ENCODE measurements around the gene METTL9. TPM values are rescaled to one million over a fixed set of nuclear protein-coding genes. Genes with fewer than 3 reads are reported as not detected.

METTL9 gene
- total and polyA plus RNA-seq, 2 of the 13 experiments (the other 11 are each of a cell fraction or from before 2014, with no cell fraction given): 123 to 204 TPM

- TF ChIP-seq, protein P1, sequence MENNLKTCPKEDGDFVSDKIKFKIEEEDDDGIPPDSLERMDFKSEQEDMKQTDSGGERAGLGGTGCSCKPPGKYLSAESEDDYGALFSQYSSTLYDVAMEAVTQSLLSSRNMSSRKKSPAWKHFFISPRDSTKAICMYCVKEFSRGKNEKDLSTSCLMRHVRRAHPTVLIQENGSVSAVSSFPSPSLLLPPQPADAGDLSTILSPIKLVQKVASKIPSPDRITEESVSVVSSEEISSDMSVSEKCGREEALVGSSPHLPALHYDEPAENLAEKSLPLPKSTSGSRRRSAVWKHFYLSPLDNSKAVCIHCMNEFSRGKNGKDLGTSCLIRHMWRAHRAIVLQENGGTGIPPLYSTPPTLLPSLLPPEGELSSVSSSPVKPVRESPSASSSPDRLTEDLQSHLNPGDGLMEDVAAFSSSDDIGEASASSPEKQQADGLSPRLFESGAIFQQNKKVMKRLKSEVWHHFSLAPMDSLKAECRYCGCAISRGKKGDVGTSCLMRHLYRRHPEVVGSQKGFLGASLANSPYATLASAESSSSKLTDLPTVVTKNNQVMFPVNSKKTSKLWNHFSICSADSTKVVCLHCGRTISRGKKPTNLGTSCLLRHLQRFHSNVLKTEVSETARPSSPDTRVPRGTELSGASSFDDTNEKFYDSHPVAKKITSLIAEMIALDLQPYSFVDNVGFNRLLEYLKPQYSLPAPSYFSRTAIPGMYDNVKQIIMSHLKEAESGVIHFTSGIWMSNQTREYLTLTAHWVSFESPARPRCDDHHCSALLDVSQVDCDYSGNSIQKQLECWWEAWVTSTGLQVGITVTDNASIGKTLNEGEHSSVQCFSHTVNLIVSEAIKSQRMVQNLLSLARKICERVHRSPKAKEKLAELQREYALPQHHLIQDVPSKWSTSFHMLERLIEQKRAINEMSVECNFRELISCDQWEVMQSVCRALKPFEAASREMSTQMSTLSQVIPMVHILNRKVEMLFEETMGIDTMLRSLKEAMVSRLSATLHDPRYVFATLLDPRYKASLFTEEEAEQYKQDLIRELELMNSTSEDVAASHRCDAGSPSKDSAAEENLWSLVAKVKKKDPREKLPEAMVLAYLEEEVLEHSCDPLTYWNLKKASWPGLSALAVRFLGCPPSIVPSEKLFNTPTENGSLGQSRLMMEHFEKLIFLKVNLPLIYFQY (CRISPR knock-in tag; IDR thresholded peaks at IDR 0.05; ENCODE audit: borderline replicate concordance): no peak
- TF ChIP-seq BRCA1 (CRISPR knock-in tag; IDR thresholded peaks at IDR 0.05) (no peak), THRA (CRISPR knock-in tag; IDR thresholded peaks at IDR 0.05; ENCODE audit: borderline replicate concordance) (no peak), GTF2F1 (IDR thresholded peaks at IDR 0.05; ENCODE audit: low read length) (no peak), ZMAT5 (CRISPR knock-in tag; IDR thresholded peaks at IDR 0.05; ENCODE audit: borderline replicate concordance, low read depth) (no peak), KLF16 (CRISPR knock-in tag; IDR thresholded peaks at IDR 0.05) (no peak), ZNF431 (CRISPR knock-in tag; IDR thresholded peaks at IDR 0.05; ENCODE audit: borderline replicate concordance, low read depth) (no peak), ZNF274 (CRISPR knock-in tag; IDR thresholded peaks at IDR 0.05) (no peak), ELF3 (CRISPR knock-in tag; IDR thresholded peaks at IDR 0.05) (0 out of 2 replicates have a peak, but pooled peaks have one; percentile 9), ZNF282 (IDR thresholded peaks at IDR 0.05; ENCODE audit: partially characterized antibody) (no peak), ZNF335 (CRISPR knock-in tag; IDR thresholded peaks at IDR 0.05) (peak; percentile 28; the same call in 1 of the 2 replicates), PHF20 (CRISPR knock-in tag; IDR thresholded peaks at IDR 0.05) (no peak)
- TF ChIP-seq, protein P2, sequence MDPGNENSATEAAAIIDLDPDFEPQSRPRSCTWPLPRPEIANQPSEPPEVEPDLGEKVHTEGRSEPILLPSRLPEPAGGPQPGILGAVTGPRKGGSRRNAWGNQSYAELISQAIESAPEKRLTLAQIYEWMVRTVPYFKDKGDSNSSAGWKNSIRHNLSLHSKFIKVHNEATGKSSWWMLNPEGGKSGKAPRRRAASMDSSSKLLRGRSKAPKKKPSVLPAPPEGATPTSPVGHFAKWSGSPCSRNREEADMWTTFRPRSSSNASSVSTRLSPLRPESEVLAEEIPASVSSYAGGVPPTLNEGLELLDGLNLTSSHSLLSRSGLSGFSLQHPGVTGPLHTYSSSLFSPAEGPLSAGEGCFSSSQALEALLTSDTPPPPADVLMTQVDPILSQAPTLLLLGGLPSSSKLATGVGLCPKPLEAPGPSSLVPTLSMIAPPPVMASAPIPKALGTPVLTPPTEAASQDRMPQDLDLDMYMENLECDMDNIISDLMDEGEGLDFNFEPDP (CRISPR knock-in tag; conservative IDR thresholded peaks at IDR 0.05): no peak
- TF ChIP-seq, protein P3, sequence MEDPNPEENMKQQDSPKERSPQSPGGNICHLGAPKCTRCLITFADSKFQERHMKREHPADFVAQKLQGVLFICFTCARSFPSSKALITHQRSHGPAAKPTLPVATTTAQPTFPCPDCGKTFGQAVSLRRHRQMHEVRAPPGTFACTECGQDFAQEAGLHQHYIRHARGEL (CRISPR knock-in tag; IDR thresholded peaks at IDR 0.05): no peak
These were observed 28.8 kb downstream of the METTL9 start (continued) for GRCh38 chr16:21628121-21628726.

Data from HepG2 (cell line).